Measurements from ENCODE around the gene SIRT4. TPM values are rescaled to one million over a fixed set of nuclear protein-coding genes. Genes with fewer than 3 reads are reported as not detected.
A peak's percentile ranks its signal among the peaks of the same experiment; 100 is the strongest.

Gene SIRT4
- total and polyA plus RNA-seq, 11 donors: 3.0 to 10.6 (median 4.7) TPM

DNA sequence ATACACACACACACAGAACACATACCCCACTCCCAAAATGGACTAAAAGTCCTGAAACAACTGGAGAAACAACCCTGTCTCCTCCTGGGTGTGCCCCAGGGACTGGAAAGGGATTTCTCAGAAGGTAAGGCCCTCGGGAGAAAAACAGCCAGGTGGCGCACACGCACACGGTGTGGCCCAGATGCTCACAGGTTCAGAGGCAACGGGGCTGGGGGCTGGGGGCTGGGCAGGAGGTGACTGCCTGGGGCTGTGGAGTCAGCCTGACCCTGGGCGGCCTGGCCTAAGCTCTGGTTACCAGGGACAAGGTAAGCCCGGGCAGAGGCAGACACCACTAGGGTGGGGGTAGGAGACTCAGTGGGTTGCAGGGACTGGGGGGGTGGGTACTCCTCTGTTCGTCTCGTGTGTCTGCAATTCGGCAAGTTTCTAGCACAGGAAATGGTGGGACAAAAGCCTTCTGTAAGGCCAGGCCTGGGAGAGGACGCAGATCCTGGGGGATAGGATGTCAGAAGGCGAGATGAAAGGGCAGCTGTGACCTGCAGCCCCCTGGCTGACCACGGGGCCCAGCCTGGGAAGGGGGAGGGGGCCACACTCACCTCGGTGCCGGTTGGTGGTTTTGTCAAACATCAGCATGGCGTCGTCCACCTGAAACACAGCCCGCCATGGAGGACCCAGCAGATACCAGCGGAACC is 56.4 kb downstream of the SIRT4 start:
- 62 to 73% (median 64%) methylated on average over 16 to 19 of the region's 19 CpGs for WGBS, 4 donors
- DNase-seq (no peak), ATAC-seq (no peak)
- no peak for TF ChIP-seq POLR2A (IDR thresholded peaks at IDR 0.05)
- TF ChIP-seq, protein P1, sequence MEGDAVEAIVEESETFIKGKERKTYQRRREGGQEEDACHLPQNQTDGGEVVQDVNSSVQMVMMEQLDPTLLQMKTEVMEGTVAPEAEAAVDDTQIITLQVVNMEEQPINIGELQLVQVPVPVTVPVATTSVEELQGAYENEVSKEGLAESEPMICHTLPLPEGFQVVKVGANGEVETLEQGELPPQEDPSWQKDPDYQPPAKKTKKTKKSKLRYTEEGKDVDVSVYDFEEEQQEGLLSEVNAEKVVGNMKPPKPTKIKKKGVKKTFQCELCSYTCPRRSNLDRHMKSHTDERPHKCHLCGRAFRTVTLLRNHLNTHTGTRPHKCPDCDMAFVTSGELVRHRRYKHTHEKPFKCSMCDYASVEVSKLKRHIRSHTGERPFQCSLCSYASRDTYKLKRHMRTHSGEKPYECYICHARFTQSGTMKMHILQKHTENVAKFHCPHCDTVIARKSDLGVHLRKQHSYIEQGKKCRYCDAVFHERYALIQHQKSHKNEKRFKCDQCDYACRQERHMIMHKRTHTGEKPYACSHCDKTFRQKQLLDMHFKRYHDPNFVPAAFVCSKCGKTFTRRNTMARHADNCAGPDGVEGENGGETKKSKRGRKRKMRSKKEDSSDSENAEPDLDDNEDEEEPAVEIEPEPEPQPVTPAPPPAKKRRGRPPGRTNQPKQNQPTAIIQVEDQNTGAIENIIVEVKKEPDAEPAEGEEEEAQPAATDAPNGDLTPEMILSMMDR (IDR thresholded peaks at IDR 0.05): no peak
- Histone ChIP-seq H3K4me1 (peaks cover 0 to 18% (median 4%) of the 10 kb centered on the region in 12 donors), H3K27ac (no peak overlapping the region), H3K27me3 (peaks cover 0 to 24% (median 0%) of the 10 kb centered on the region in 9 donors), H3K36me3 (peaks cover 0 to 11% (median 0%) of the 10 kb centered on the region in 9 donors), H3K4me3 (no peak overlapping the region), H3K9me3 (no peaks in the 10 kb centered on the region)
- intact Hi-C loops (cut with DNase I): no loop called here

DNA sequence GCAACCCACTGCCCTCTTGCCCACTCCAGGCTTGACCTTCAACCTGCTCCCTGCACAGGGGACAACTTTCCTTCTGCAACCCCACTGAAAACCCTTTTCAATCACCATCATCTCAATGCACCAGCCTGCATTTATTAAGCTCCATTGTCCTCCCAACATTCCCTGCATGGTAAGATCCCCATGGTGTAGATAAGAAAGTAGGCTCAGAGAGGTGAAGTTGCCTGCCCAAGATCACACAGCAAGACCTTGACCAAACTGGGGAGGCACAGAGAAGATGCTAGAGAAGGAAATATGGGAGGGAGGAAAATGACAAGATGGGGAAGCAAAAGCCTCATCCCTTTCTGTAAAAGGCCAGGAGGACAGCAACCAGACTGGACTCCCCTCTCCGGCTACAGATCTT is 57.0 kb downstream of the SIRT4 start:
- no peaks in the 10 kb centered on the region for H3K9me3 ChIP-seq
- 82 to 97% (median 92%) methylated on average over 1 of the region's 1 CpG for WGBS, 4 donors
- no peak overlapping the region for H3K27ac ChIP-seq
- no peak overlapping the region for H3K4me3 ChIP-seq
- intact Hi-C loops (cut with DNase I): no loop called here
- TF ChIP-seq POLR2A (IDR thresholded peaks at IDR 0.05): no peak
- TF ChIP-seq, protein P1 (IDR thresholded peaks at IDR 0.05): no peak
- peaks cover 0 to 18% (median 4%) of the 10 kb centered on the region in 12 donors for H3K4me1 ChIP-seq
- ATAC-seq: no peak
- peaks cover 0 to 24% (median 0%) of the 10 kb centered on the region in 9 donors for H3K27me3 ChIP-seq
- H3K36me3 ChIP-seq: peaks cover 0 to 11% (median 0%) of the 10 kb centered on the region in 9 donors
- no peak for DNase-seq

DNA sequence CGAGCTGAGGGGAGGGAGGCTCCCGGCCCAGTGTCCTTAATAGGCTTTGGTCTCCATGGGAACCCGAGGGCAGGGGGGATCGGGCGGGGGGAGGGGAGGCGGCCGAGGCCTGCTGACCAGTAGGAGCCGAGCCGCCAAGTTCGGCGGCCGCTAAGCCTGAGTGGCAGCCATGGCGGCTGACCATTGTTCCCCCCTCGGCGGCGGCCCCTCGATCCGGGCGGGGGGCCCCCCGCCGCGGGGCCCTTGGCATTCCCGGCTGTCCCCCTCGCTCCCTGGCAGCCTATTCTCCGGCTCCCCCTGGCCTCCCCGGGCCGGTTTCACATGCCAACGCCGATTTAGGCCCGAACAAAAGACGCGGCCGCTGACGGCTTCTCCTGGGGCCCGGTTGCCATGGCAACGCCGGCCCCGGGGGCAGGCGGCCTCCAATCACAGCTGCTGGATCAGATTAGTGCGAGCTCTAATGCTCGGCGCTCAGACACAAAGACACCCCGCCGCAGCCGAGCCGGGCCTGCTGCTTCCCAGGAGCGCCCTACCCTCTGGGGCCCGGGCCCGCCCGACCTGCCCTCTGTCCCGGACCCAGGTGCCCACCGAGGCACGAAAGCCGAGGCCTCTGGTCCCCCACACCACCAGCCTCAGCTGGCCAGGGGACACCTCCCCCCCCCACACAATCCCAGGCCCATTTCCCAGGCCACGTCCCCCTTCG is 59.5 kb downstream of the SIRT4 start:
- peaks cover 0 to 4% (median 0%) of the 10 kb centered on the region in 9 donors for H3K36me3 ChIP-seq
- peaks cover 0 to 24% (median 0%) of the 10 kb centered on the region in 9 donors for H3K27me3 ChIP-seq
- no peak for TF ChIP-seq POLR2A (IDR thresholded peaks at IDR 0.05)
- TF ChIP-seq, protein P1 (IDR thresholded peaks at IDR 0.05): no peak
- H3K4me3 ChIP-seq: peak overlapping the region in 11 of 12 donors; percentile 4 to 55 (median 43)
- intact Hi-C loops (cut with DNase I): no loop called here
- DNase-seq (peak; percentile 60 to 78 (median 67)), ATAC-seq (peak in 3 of 4 donors; percentile 25 to 66 (median 33))
- WGBS, 4 donors: 9 to 57% (median 18%) methylated on average over 3 to 56 of the region's 56 CpGs
- H3K4me1 ChIP-seq: peaks cover 0 to 18% (median 4%) of the 10 kb centered on the region in 12 donors
- peak overlapping the region in 7 of 12 donors; percentile 13 to 43 (median 30) for H3K27ac ChIP-seq
- H3K9me3 ChIP-seq: no peaks in the 10 kb centered on the region

Other genes with a start within 250 kb of the SIRT4 start
- 10 to 100 TPM; 16.4 to 46.2 (median 26.4) TPM for gene RAB35, start 185.6 kb upstream of the SIRT4 start, total RNA-seq
- 10 to 100 TPM; 15.4 to 44.6 TPM for gene RAB35, start 185.6 kb upstream of the SIRT4 start, polyA plus RNA-seq
- gene GCN1, start 107.6 kb upstream of the SIRT4 start, total RNA-seq: 10 to 100 TPM; 24.4 to 51.7 (median 34.6) TPM
- 10 to 100 TPM in 1 of 2 donors, 1 to 10 TPM in 1; 7.2 to 26.7 TPM for gene GCN1, start 107.6 kb upstream of the SIRT4 start, polyA plus RNA-seq
- gene RPLP0, start 101.2 kb upstream of the SIRT4 start, total RNA-seq: 1,000 to 10,000 TPM in 3 of 9 donors, 100 to 1,000 TPM in 6; 487 to 1,330 (median 861) TPM
- 1,000 to 10,000 TPM in 1 of 2 donors, 100 to 1,000 TPM in 1; 692 to 3,248 TPM for gene RPLP0, start 101.2 kb upstream of the SIRT4 start, polyA plus RNA-seq
- gene PXN, start 36.6 kb upstream of the SIRT4 start, total RNA-seq: 100 to 1,000 TPM in 1 of 9 donors, 10 to 100 TPM in 8; 34.3 to 103 (median 69.9) TPM
- 10 to 100 TPM; 58.7 to 90.5 TPM for gene PXN, start 36.6 kb upstream of the SIRT4 start, polyA plus RNA-seq
- over 10,000 TPM in 3 of 9 donors, 1,000 to 10,000 TPM in 4, not detected in 2; 3,467 to 16,563 (median 7,253) TPM for gene RNU4-2, start 10.4 kb upstream of the SIRT4 start, total RNA-seq
- gene RNU4-2, start 10.4 kb upstream of the SIRT4 start, polyA plus RNA-seq: not detected
- gene RNU4-1, start 9.1 kb upstream of the SIRT4 start, total RNA-seq: 1,000 to 10,000 TPM in 4 of 9 donors, 100 to 1,000 TPM in 3, not detected in 2; 376 to 4,299 (median 1,541) TPM
- gene RNU4-1, start 9.1 kb upstream of the SIRT4 start, polyA plus RNA-seq: not detected
- 1 to 10 TPM in 3 of 9 donors, under 1 TPM in 1, not detected in 5; 0.93 to 2.0 (median 1.5) TPM for gene PLA2G1B, start 25.5 kb downstream of the SIRT4 start, total RNA-seq
- gene PLA2G1B, start 25.5 kb downstream of the SIRT4 start, polyA plus RNA-seq: not detected
- gene MSI1, start 66.8 kb downstream of the SIRT4 start, total RNA-seq: 1 to 10 TPM; 3.5 to 8.7 (median 5.6) TPM
- gene MSI1, start 66.8 kb downstream of the SIRT4 start, polyA plus RNA-seq: 1 to 10 TPM; 2.1 to 2.4 TPM
- gene COX6A1, start 135.8 kb downstream of the SIRT4 start, total RNA-seq: 100 to 1,000 TPM; 117 to 318 (median 172) TPM
- 100 to 1,000 TPM; 531 to 708 TPM for gene COX6A1, start 135.8 kb downstream of the SIRT4 start, polyA plus RNA-seq
- 10 to 100 TPM in 8 of 9 donors, 1 to 10 TPM in 1; 6.4 to 17.6 (median 14.9) TPM for gene TRIAP1, start 144.1 kb downstream of the SIRT4 start, total RNA-seq
- gene TRIAP1, start 144.1 kb downstream of the SIRT4 start, polyA plus RNA-seq: 10 to 100 TPM; 18.0 to 34.9 TPM
- gene GATC, start 144.1 kb downstream of the SIRT4 start, total RNA-seq: 10 to 100 TPM in 7 of 9 donors, 1 to 10 TPM in 2; 8.5 to 18.0 (median 11.8) TPM
- 10 to 100 TPM in 1 of 2 donors, 1 to 10 TPM in 1; 5.4 to 11.5 TPM for gene GATC, start 144.1 kb downstream of the SIRT4 start, polyA plus RNA-seq
- 10 to 100 TPM; 14.8 to 67.1 (median 33.7) TPM for gene SRSF9, start 167.4 kb downstream of the SIRT4 start, total RNA-seq
- 10 to 100 TPM; 27.2 to 39.1 TPM for gene SRSF9, start 167.4 kb downstream of the SIRT4 start, polyA plus RNA-seq
- gene DYNLL1, start 193.8 kb downstream of the SIRT4 start, total RNA-seq: 100 to 1,000 TPM in 8 of 9 donors, 10 to 100 TPM in 1; 92.2 to 269 (median 120) TPM
- gene DYNLL1, start 193.8 kb downstream of the SIRT4 start, polyA plus RNA-seq: 100 to 1,000 TPM; 164 to 320 TPM
- gene COQ5, start 226.8 kb downstream of the SIRT4 start, total RNA-seq: 10 to 100 TPM; 27.9 to 46.5 (median 36.7) TPM
- gene COQ5, start 226.8 kb downstream of the SIRT4 start, polyA plus RNA-seq: 10 to 100 TPM; 29.2 to 48.9 TPM
- 100 to 1,000 TPM; 165 to 363 (median 278) TPM for gene RNF10, start 232.0 kb downstream of the SIRT4 start, total RNA-seq
- gene RNF10, start 232.0 kb downstream of the SIRT4 start, polyA plus RNA-seq: 100 to 1,000 TPM; 247 to 490 TPM